Left ventricle myocardium inferior (tissue), 1 donor: ENCODE data around the gene SAMHD1. TPM values are rescaled to one million over a fixed set of nuclear protein-coding genes. Genes with fewer than 3 reads are reported as not detected.
A peak's percentile ranks its signal among the peaks of the same experiment; 100 is the strongest.

Experiments
- DNase-seq: peaks from one replicate; pipeline ENCODE4 v3.0.0-alpha.2; 2020
- H3K27ac ChIP-seq: fragments of 200-600 bp; replicated peaks from 2 replicates; pipeline ENCODE4 v1.8.0; 2021
- H3K27me3 ChIP-seq: fragments of 200-600 bp; 2 replicates; pipeline ENCODE4 v1.8.0; 2021; ENCODE audit warnings: low read depth
- H3K36me3 ChIP-seq: fragments of 200-600 bp; 2 replicates; pipeline ENCODE4 v1.8.0; 2021
- H3K4me1 ChIP-seq: fragments of 200-600 bp; 2 replicates; pipeline ENCODE4 v1.8.0; 2021
- H3K4me3 ChIP-seq: fragments of 200-600 bp; 2 replicates; pipeline ENCODE4 v1.8.0; 2021; ENCODE audit warnings: mild to moderate bottlenecking, moderate library complexity
- H3K9me3 ChIP-seq: fragments of 200-600 bp; replicated peaks from 2 replicates; pipeline ENCODE4 v1.8.0; 2021
- CTCF ChIP-seq: fragments of 200-600 bp; IDR thresholded peaks from 2 replicates; pipeline ENCODE4 v1.8.0; 2021; ENCODE audit warnings: antibody characterized with exemption, mild to moderate bottlenecking, borderline replicate concordance
- intact Hi-C: fragments of 100-400 bp; cut with micrococcal nuclease; formaldehyde crosslinking; loops from one replicate; pipeline ENCODE4 v1.11.0; 2022
- total RNA-seq: library from RNA; stranded (reverse); fragmentation: NEBNext Ultra II Directional; extraction: Animal tissue kit (Norgen Biotek cat#: 25700); gene quantifications from one replicate; pipeline ENCODE4 v1.2.1, GENCODE V29; 2021
- donor health status: DM: no; HTN: yes; CAD: no; lungs with severe emphysema.

The SAMHD1 gene
- total RNA-seq, 1 donor from 2014 or later, result 37.8 TPM

DNA sequence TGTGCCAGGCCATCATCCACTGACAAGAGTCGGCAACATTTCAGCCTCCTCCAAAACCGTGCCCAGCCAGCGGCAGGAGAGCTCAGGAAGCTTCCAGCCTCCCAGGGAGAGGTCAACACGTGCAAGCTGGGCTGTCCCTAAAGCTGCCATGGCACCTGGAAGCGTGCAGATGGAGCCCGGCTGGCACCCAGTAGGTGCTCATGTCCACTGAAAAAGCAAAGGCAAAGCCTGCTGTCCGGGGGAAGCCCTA, 90.0 kb downstream of the SAMHD1 start:
- H3K4me1 ChIP-seq, result peaks cover 76% of the 10 kb centered on the region
- TF ChIP-seq CTCF, result peak; percentile 8
- peak overlapping the region; percentile 77 for H3K4me3 ChIP-seq
- no peaks in the 10 kb centered on the region for H3K36me3 ChIP-seq
- H3K9me3 ChIP-seq, result no peaks in the 10 kb centered on the region
- H3K27ac ChIP-seq, result peak overlapping the region; percentile 95
- peak; percentile 56 for DNase-seq
- no peaks in the 10 kb centered on the region for H3K27me3 ChIP-seq
- intact Hi-C loops, result no loop called here

- Histone ChIP-seq H3K36me3 (no peaks in the 10 kb centered on the region), H3K4me1 (peaks cover 78% of the 10 kb centered on the region), H3K27ac (peak overlapping the region; percentile 95), H3K9me3 (no peaks in the 10 kb centered on the region), H3K4me3 (peak overlapping the region; percentile 77), H3K27me3 (no peaks in the 10 kb centered on the region)
- intact Hi-C loops, result no loop called here
- no peak for DNase-seq
- TF ChIP-seq CTCF, result no peak
These were observed 90.5 kb downstream of the SAMHD1 start for GRCh38 chr20:36860811-36861624.

DNA sequence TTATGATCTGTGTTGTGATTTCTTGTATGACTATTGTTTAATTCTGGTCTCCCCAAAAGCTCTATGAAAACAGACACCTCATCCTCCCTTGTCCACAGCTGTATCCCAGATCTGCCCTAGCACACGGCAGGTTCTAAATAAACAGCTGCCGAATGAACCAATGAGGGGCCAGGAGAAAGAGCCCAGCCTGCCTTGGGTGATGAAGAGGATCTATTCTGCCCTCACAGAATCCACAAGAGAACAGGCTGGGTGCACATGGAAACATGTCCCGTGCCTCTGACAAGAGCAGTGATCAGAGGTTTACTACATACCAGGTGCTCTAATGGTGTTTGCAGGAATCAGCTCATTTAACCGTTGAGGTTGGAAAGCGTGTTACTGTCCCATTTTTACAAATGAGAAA, 91.2 kb downstream of the SAMHD1 start:
- TF ChIP-seq CTCF, result no peak
- no peak for DNase-seq
- Histone ChIP-seq H3K36me3 (no peaks in the 10 kb centered on the region), H3K27me3 (no peaks in the 10 kb centered on the region), H3K9me3 (no peaks in the 10 kb centered on the region), H3K27ac (peak overlapping the region; percentile 95), H3K4me1 (peaks cover 85% of the 10 kb centered on the region), H3K4me3 (peak overlapping the region; percentile 77)
- intact Hi-C loops, result no loop called here

DNA sequence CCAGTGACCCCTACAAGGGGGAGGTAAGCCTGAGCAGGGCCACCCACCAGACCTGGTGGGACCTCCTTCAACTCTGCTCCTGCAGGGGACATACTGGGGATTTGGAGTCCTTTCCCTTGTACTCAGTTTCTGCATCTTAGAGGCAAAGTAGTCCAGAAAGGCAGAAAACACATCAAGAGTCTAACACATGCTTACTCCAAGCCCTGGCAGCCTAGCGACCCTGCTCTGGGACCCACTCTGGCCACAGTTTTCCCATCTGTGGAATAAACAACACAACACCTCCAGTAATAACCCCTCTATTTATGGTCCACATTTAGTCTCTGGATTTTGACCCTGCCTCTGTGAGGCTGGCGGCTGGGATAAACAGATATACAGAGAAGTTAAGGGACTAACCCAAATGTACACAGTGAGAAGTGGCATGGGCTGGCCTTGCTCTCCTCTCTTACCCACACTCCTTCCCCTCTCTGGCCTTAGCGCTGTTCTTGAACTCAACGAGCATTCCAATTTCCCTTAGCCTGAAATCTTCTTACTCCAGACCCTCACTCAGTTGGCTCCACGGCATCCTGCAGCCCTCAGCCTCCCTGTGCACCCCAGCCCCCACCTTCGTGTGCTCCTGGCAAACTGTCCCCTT, 91.7 kb downstream of the SAMHD1 start:
- no peaks in the 10 kb centered on the region for H3K9me3 ChIP-seq
- H3K4me1 ChIP-seq, result peaks cover 88% of the 10 kb centered on the region
- H3K27ac ChIP-seq, result peak overlapping the region; percentile 95
- peak overlapping the region; percentile 77 for H3K4me3 ChIP-seq
- TF ChIP-seq CTCF, result no peak
- H3K36me3 ChIP-seq, result no peaks in the 10 kb centered on the region
- no peaks in the 10 kb centered on the region for H3K27me3 ChIP-seq
- no peak for DNase-seq
- intact Hi-C loops, result no loop called here

GRCh38 chr20:36859282-36859555, 92.3 kb downstream of the SAMHD1 start:
- H3K4me3 ChIP-seq, result peak overlapping the region; percentile 77
- H3K9me3 ChIP-seq, result no peaks in the 10 kb centered on the region
- no peaks in the 10 kb centered on the region for H3K27me3 ChIP-seq
- H3K4me1 ChIP-seq, result peaks cover 88% of the 10 kb centered on the region
- DNase-seq, result no peak
- TF ChIP-seq CTCF, result no peak
- H3K27ac ChIP-seq, result peak overlapping the region; percentile 95
- no peaks in the 10 kb centered on the region for H3K36me3 ChIP-seq
- intact Hi-C loops, result no loop called here
